Neuronal stem cell (in vitro differentiated cells): Measurements from ENCODE around the gene CGB8.

Experiments
- DNase-seq: peaks from one replicate; pipeline ENCODE4 v3.0.0-alpha.2; 2013; ENCODE audit warnings: low spot score
- H2AFZ ChIP-seq: one replicate; pipeline ENCODE4 v1.6.1; 2013; ENCODE audit warnings: mild to moderate bottlenecking, low read length, inconsistent platforms
- H2AK5ac ChIP-seq: 2 replicates; pipeline ENCODE4 v1.6.1; 2013; ENCODE audit warnings: low read depth, mild to moderate bottlenecking, inconsistent platforms, low read length, moderate library complexity, mixed read lengths
- H2BK120ac ChIP-seq: 2 replicates; pipeline ENCODE4 v1.6.1; 2013; ENCODE audit warnings: low read depth, mild to moderate bottlenecking, inconsistent platforms, low read length, moderate library complexity, mixed read lengths
- H2BK12ac ChIP-seq: one replicate; pipeline ENCODE4 v1.6.1; 2013; ENCODE audit warnings: low read length, inconsistent platforms
- H2BK15ac ChIP-seq: 2 replicates; pipeline ENCODE4 v1.6.1; 2013; ENCODE audit warnings: mild to moderate bottlenecking, low read length, inconsistent platforms, mixed read lengths
- H2BK5ac ChIP-seq: one replicate; pipeline ENCODE4 v1.6.1; 2013; ENCODE audit warnings: inconsistent platforms, mild to moderate bottlenecking, low read length, moderate library complexity
- H3K14ac ChIP-seq: one replicate; pipeline ENCODE4 v1.6.1; 2013; ENCODE audit warnings: low read length, inconsistent platforms
- H3K18ac ChIP-seq: 2 replicates; pipeline ENCODE4 v1.6.1; 2013; ENCODE audit warnings: low read length, inconsistent platforms
- H3K23ac ChIP-seq: 2 replicates; pipeline ENCODE4 v1.6.1; 2013; ENCODE audit warnings: low read depth, mild to moderate bottlenecking, mixed read lengths, low read length, inconsistent platforms; ENCODE audit not compliant: poor library complexity
- H3K27ac ChIP-seq: replicated peaks from 3 replicates; pipeline ENCODE4 v1.5.1; 2013; ENCODE audit warnings: low read length, inconsistent platforms
- H3K27me3 ChIP-seq, 3 experiments: 2 replicates each; pipeline ENCODE4 v1.6.1; 2013; ENCODE audit warnings: low read length in 3 of 3, mild to moderate bottlenecking in 2 of 3, inconsistent platforms in 1 of 3, low read depth in 1 of 3, mixed read lengths in 1 of 3, moderate library complexity in 1 of 3; ENCODE audit not compliant: control insufficient read depth in 3 of 3, insufficient read depth in 3 of 3
- H3K36me3 ChIP-seq, 2 donors: replicated peaks in 1 of 2; 2 replicates each; pipeline ENCODE4 v1.6.1; 2013; ENCODE audit warnings: low read length in 2 of 2; ENCODE audit not compliant: control insufficient read depth in 2 of 2, insufficient read depth in 2 of 2
- H3K4ac ChIP-seq: 2 replicates; pipeline ENCODE4 v1.6.1; 2013; ENCODE audit warnings: inconsistent platforms, mild to moderate bottlenecking, low read length, moderate library complexity
- H3K4me1 ChIP-seq, 2 donors: 1 replicate in 1 of 2; 2 replicates in 1 of 2; pipeline ENCODE4 v1.6.1; 2013; ENCODE audit warnings: low read length in 2 of 2, low read depth in 1 of 2; ENCODE audit not compliant: control insufficient read depth in 2 of 2, insufficient read depth in 1 of 2
- H3K4me2 ChIP-seq: one replicate; pipeline ENCODE4 v1.6.1; 2013; ENCODE audit warnings: mild to moderate bottlenecking, low read length, inconsistent platforms; ENCODE audit not compliant: insufficient read depth, poor library complexity, severe bottlenecking
- H3K4me3 ChIP-seq, 2 donors: 2 replicates each; pipeline ENCODE4 v1.5.1; 2013; ENCODE audit warnings: low read length in 2 of 2, mild to moderate bottlenecking in 2 of 2, inconsistent platforms in 1 of 2, moderate library complexity in 1 of 2
- H3K79me1 ChIP-seq: one replicate; pipeline ENCODE4 v1.6.1; 2013; ENCODE audit warnings: low read depth, mild to moderate bottlenecking, inconsistent platforms, low read length, moderate library complexity
- H3K9ac ChIP-seq: one replicate; pipeline ENCODE4 v1.6.1; 2013; ENCODE audit warnings: mild to moderate bottlenecking, low read depth, low read length, inconsistent platforms; ENCODE audit not compliant: poor library complexity
- H3K9me3 ChIP-seq, 2 donors: replicated peaks in 1 of 2; 2 replicates each; pipeline versions ENCODE3 to v1.6.1; 2013; ENCODE audit warnings: low read length in 2 of 2, mild to moderate bottlenecking in 2 of 2, inconsistent platforms in 1 of 2, low read depth in 1 of 2, mixed read lengths in 1 of 2, moderate library complexity in 1 of 2; ENCODE audit not compliant: control insufficient read depth in 2 of 2, insufficient read depth in 1 of 2
- H4K8ac ChIP-seq: one replicate; pipeline ENCODE4 v1.6.1; 2013; ENCODE audit warnings: low read depth, mild to moderate bottlenecking, inconsistent platforms, low read length, moderate library complexity
- H4K91ac ChIP-seq: one replicate; pipeline ENCODE4 v1.6.1; 2013; ENCODE audit warnings: low read length, low read depth, mild to moderate bottlenecking, inconsistent platforms; ENCODE audit not compliant: poor library complexity
- WGBS, 2 donors: extraction: QIAGEN DNeasy Blood & Tissue Kit; methylation state at CpG; one replicate each; pipeline ENCODE4 v1.1.7; 2013; ENCODE audit warnings: missing lambda C conversion rate in 2 of 2, mixed read lengths in 1 of 2; ENCODE audit not compliant: insufficient read length in 2 of 2, insufficient replicate concordance in 1 of 2; ENCODE audit errors: extremely low coverage in 2 of 2; 5-methylcytosine and 5-hydroxymethylcytosine counted together

CGB8 gene

DNA sequence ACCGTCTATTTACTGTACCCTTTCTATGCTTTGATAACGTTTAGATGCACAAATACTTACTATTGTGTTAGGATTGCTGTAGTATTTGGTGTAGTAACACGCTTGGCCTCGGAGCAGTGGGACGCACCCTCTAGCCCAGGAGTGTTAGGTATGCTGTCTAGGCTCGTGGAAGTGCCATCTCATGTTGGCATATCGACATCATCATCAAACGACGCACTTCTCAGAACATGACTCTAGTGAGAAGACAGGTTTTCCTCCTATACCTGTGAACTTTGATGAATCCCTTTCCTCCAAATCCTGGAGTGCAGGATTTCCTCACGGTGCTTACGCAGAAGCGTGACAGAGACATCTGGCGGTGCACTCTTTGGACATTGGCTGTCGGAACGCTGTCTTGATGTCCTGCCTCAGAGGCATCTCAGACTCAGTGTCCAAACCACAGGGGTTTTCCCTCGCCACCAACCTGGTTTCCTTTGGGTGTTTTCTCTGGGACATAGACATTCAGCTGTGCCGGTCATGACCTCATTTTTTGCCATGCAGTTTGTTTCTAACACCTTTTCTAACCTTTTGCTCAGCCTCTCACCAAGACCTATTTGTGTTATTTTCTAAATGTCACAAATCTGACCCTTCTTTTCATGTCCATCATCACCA is 42.6 kb upstream of the CGB8 start:
- H2AFZ ChIP-seq, result no peak overlapping the region
- H2BK12ac ChIP-seq, result no peak overlapping the region
- H2BK15ac ChIP-seq, result no peak overlapping the region
- no peak overlapping the region for H3K4ac ChIP-seq
- H2BK5ac ChIP-seq, result no peak overlapping the region
- H3K9me3 ChIP-seq, result no peaks in the 10 kb centered on the region
- H3K9ac ChIP-seq, result no peak overlapping the region
- H3K79me1 ChIP-seq, result peaks cover 6% of the 10 kb centered on the region
- peaks cover 2 to 3% of the 10 kb centered on the region in 2 donors for H3K4me1 ChIP-seq
- H3K27ac ChIP-seq, result no peak overlapping the region
- H3K18ac ChIP-seq, result no peak overlapping the region
- no peak overlapping the region for H2AK5ac ChIP-seq
- H3K23ac ChIP-seq, result no peak overlapping the region
- no peak overlapping the region for H3K14ac ChIP-seq
- no peak for DNase-seq
- WGBS, 2 donors, result no CpG with 5 or more reads among the region's 17 CpGs
- no peak overlapping the region for H4K91ac ChIP-seq
- H3K36me3 ChIP-seq, result peaks cover 57 to 96% of the 10 kb centered on the region in 2 donors
- no peak overlapping the region for H2BK120ac ChIP-seq
- H3K27me3 ChIP-seq, result no peaks in the 10 kb centered on the region
- no peak overlapping the region for H3K4me3 ChIP-seq
- H4K8ac ChIP-seq, result no peak overlapping the region
- no peak overlapping the region for H3K4me2 ChIP-seq

GRCh38 chr19:49086296-49086695 is 37.4 kb upstream of the CGB8 start:
- Histone ChIP-seq H4K91ac (no peak overlapping the region), H2BK12ac (no peak overlapping the region), H3K9ac (no peak overlapping the region), H3K4me3 (peak overlapping the region; percentile 96 to 97), H3K4me1 (peaks cover 6 to 7% of the 10 kb centered on the region in 2 donors), H4K8ac (no peak overlapping the region), H2BK15ac (no peak overlapping the region), H3K36me3 (peaks cover 29 to 50% of the 10 kb centered on the region in 2 donors), H3K9me3 (peaks cover 2 to 6% of the 10 kb centered on the region in 2 donors), H3K18ac (no peak overlapping the region), H3K23ac (no peak overlapping the region), H3K27ac (no peak overlapping the region), H2BK120ac (no peak overlapping the region), H3K79me1 (peaks cover 5% of the 10 kb centered on the region), H3K14ac (peak overlapping the region; percentile 33), H3K27me3 (peaks cover 0 to 4% (median 0%) of the 10 kb centered on the region in 3 experiments), H2AK5ac (no peak overlapping the region), H3K4ac (no peak overlapping the region), H2BK5ac (no peak overlapping the region), H3K4me2 (peak overlapping the region; percentile 87), H2AFZ (no peak overlapping the region)
- WGBS, 2 donors, result no CpG with 5 or more reads among the region's 11 CpGs
- DNase-seq, result no peak

GRCh38 chr19:49085868-49086232 is 36.9 kb upstream of the CGB8 start:
- Histone ChIP-seq H3K23ac (no peak overlapping the region), H2BK15ac (no peak overlapping the region), H3K18ac (peak overlapping the region; percentile 99), H3K9ac (peak overlapping the region; percentile 65), H3K14ac (no peak overlapping the region), H3K27me3 (peaks cover 0 to 4% (median 0%) of the 10 kb centered on the region in 3 experiments), H2BK120ac (no peak overlapping the region), H3K9me3 (peaks cover 2 to 6% of the 10 kb centered on the region in 2 donors), H3K36me3 (peaks cover 28 to 45% of the 10 kb centered on the region in 2 donors), H2BK12ac (no peak overlapping the region), H2AFZ (peak overlapping the region; percentile 89), H3K4me3 (peak overlapping the region; percentile 96 to 97), H3K4me1 (peaks cover 6 to 7% of the 10 kb centered on the region in 2 donors), H3K4ac (no peak overlapping the region), H3K27ac (peak overlapping the region; percentile 94), H3K79me1 (peaks cover 5% of the 10 kb centered on the region), H4K8ac (no peak overlapping the region), H3K4me2 (peak overlapping the region; percentile 87), H4K91ac (no peak overlapping the region), H2BK5ac (peak overlapping the region; percentile 95), H2AK5ac (no peak overlapping the region)
- no peak for DNase-seq
- WGBS, 2 donors, result no CpG with 5 or more reads among the region's 14 CpGs

- Histone ChIP-seq H3K14ac (peak within 1 kb of the TSS; percentile 97), H3K4me1 (peaks cover 6 to 7% of the 10 kb centered on the region in 2 donors), H3K9me3 (peaks cover 2 to 6% of the 10 kb centered on the region in 2 donors), H2BK15ac (no peak within 1 kb of the TSS), H4K91ac (no peak within 1 kb of the TSS), H3K4me3 (peak within 1 kb of the TSS; percentile 96 to 97), H2BK120ac (no peak within 1 kb of the TSS), H2BK12ac (no peak within 1 kb of the TSS), H3K36me3 (peaks cover 22 to 39% of the 10 kb centered on the region in 2 donors), H3K18ac (peak within 1 kb of the TSS; percentile 99), H3K23ac (peak within 1 kb of the TSS; percentile 100), H3K27me3 (peaks cover 0 to 4% (median 0%) of the 10 kb centered on the region in 3 experiments), H2AK5ac (peak within 1 kb of the TSS; percentile 32), H2AFZ (peak within 1 kb of the TSS; percentile 89), H3K79me1 (peaks cover 5% of the 10 kb centered on the region), H4K8ac (no peak within 1 kb of the TSS), H3K4me2 (peak within 1 kb of the TSS; percentile 87), H3K27ac (peak within 1 kb of the TSS; percentile 94), H3K4ac (no peak within 1 kb of the TSS), H3K9ac (peak within 1 kb of the TSS; percentile 99), H2BK5ac (peak within 1 kb of the TSS; percentile 95)
- DNase-seq, result peak; percentile 99
- no CpG with 5 or more reads among the region's 89 CpGs for WGBS, 2 donors
Measured at GRCh38 chr19:49085020-49085867, 36.3 kb upstream of the CGB8 start, which contains the start of gene SNRNP70. Gene SNRNP70 (plus strand): TSS chr19:49085451. CDS start chr19:49086415, 964 bp downstream.
